Stimulated activated effector memory CD8-positive, alpha-beta T cell treated with anti-CD3 and anti-CD28 coated beads, Interleukin-12 subunit alpha, Interleukin-12 subunit beta, amount 100 ng/mL, for 72 hours (primary cell): ENCODE measurements around the gene ICOS.
A peak's percentile ranks its signal among the peaks of the same experiment; 100 is the strongest.
"Not testable (repeated sequence)": the region's sequence is repeated elsewhere in the genome, so short reads cannot be mapped to it uniquely, and the experiment has no call there.

Experiments used
- ATAC-seq: fragments of 150-1000 bp; cut with Tn5 transposase; 2 replicates; pipeline ENCODE4 v1.10.0; 2021
- DNase-seq, 2 donors: peaks; one replicate each; pipeline ENCODE4 v3.0.0; 2021 to 2022; ENCODE audit warnings: low spot score in 2 of 2
- H3K27ac Mint-ChIP-seq: one replicate; pipeline ENCODE4 v1.8.0; 2022; ENCODE audit warnings: mild to moderate bottlenecking, mixed read lengths
- H3K36me3 Mint-ChIP-seq: one replicate; pipeline ENCODE4 v1.8.0; 2022; ENCODE audit warnings: mild to moderate bottlenecking, mixed read lengths
- H3K4me1 Mint-ChIP-seq: one replicate; pipeline ENCODE4 v1.8.0; 2022; ENCODE audit warnings: mixed read lengths
- H3K4me3 Mint-ChIP-seq: one replicate; pipeline ENCODE4 v1.8.0; 2022; ENCODE audit warnings: mild to moderate bottlenecking, mixed read lengths
- H3K9me3 Mint-ChIP-seq: one replicate; pipeline ENCODE4 v1.8.0; 2022; ENCODE audit warnings: mixed read lengths

The ICOS gene

DNA sequence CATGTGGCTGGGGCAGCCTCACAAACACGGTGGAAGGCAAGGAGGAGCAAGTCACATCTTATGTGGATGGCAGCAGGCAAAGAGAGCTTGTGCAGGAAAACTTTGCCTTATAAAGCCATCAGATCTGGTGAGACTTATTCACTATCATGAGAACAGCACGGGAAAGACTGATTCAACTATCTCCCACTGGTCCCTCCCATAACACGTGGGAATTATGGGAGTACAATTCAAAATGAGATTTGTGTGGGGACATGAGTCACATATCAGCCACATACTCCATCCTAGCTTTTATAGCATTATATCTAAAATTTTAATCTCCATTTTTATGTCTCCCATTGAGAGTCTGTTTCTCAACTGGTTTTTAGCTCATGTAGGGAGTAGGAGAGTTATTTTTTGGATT is 45.7 kb downstream of the ICOS start:
- Mint-ChIP-seq H3K27ac (no peak overlapping the region), H3K9me3 (no peaks in the 10 kb centered on the region), H3K4me3 (no peak overlapping the region), H3K4me1 (peaks cover 10% of the 10 kb centered on the region), H3K36me3 (peaks cover 6% of the 10 kb centered on the region)
- DNase-seq = no peak
- ATAC-seq = peak; percentile 75

DNA sequence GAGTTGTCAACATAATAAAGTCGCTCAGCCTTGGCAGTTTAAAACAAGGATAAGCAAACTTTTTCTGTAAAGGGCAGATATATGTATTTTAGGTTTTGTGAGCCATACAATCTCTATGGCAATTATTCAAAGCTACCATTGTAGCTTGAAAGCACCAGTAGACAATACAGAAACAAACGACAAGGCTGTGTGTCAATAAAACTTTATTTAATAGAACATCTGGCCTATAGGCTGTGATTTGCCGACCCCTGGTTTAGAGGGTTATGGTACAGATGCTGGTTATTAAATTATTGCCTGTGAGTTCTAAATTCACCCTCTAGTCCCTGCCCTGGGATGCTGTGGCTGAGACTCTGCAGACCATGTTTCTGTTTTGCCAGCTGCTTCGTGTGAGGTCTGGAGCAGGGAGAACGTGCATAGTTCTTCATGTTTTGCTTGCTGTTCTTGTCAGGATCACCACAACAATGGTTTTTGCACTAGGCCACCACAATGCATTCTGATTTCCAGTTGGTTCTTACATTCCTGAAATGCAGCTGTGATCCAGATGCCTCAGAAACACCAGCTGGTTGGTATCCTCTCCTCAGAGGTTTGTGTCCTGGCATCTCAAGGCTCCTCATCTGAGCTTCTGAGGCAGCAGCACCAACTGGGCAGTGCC is 46.6 kb downstream of the ICOS start:
- Mint-ChIP-seq H3K36me3 (peaks cover 6% of the 10 kb centered on the region), H3K4me1 (peaks cover 16% of the 10 kb centered on the region), H3K9me3 (no peaks in the 10 kb centered on the region), H3K4me3 (no peak overlapping the region), H3K27ac (no peak overlapping the region)
- ATAC-seq (no peak), DNase-seq (no peak)

DNA sequence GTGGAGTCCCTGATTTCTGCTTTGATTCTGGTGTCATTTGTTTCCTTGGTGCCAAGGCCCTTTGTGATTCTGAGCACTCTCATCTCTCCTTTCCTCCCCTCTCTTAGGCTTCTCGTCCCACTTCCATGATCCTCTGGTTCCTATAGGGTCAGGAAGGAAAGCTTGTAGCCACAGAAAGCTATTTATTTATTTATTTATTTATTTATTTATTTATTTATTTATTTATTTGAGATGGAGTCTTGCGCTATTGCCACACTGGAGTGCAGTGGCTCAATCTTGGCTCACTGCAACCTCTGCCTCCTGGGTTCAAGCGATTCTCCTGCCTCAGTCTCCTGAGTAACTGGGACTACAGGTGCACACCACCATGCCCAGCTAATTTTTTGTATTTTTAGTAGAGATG is 49.4 kb downstream of the ICOS start:
- not testable (repeated sequence) for DNase-seq, H3K4me3 Mint-ChIP-seq, H3K36me3 Mint-ChIP-seq, H3K27ac Mint-ChIP-seq, ATAC-seq, H3K9me3 Mint-ChIP-seq
- peaks cover 20% of the 10 kb centered on the region for H3K4me1 Mint-ChIP-seq

DNA sequence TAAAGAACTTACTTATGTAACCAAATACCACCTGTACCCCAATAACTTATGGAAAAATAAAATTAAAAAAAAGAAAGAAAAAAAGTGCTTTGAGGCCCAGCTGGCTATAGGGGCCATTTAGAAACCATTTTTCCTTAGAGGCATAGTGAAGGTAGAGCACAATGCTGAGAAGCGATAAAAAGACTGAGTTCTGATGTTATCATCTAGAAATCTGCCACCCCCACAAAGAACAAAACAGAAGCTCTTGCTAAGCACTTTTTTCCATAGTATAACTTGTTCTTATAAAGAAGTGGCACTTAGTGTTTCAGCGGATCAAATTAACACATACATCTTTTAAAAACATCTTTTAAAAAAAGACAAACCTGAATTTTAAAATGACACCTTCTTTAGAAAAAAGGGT is 51.4 kb downstream of the ICOS start:
- Mint-ChIP-seq H3K4me3 (no peak overlapping the region), H3K27ac (no peak overlapping the region), H3K9me3 (no peaks in the 10 kb centered on the region), H3K36me3 (no peaks in the 10 kb centered on the region), H3K4me1 (peaks cover 10% of the 10 kb centered on the region)
- ATAC-seq (no peak), DNase-seq (no peak)

DNA sequence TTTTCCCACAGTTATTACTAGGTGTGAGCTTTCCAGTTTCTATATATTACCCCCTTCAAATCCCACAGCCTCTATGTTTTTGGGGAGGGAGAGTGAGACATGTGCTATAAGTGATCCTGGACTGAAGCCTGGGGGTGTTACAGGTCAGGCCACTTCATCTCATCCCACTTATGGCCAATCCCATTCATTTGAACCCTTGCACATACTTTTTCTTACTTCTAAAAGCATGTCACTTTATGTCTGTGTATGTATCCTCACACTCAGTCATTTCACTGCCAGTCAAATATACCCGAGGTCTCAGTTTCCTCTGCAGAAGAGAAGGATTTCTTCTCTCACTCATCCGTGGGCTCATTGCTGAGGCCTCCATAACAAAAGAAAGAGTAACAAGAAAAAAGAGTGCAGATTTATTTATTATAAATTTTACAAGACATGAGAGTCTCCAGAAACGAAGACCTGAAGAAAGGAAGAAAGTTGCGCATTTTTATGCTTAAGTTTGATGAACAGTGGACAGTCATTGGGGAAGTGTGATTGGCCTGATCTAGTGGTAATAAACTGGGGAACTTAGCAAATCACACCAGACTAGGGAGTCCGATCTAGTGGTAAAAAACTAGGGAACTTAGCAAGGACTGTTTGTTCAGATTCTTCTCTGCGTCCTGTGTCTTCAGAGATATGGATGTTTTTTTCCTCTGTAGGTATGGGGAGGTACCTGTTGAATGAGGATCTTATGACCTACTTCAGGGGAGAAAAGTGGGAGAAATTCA is 52.1 kb downstream of the ICOS start:
- Mint-ChIP-seq H3K9me3 (no peaks in the 10 kb centered on the region), H3K4me3 (no peak overlapping the region), H3K36me3 (no peaks in the 10 kb centered on the region), H3K4me1 (peaks cover 10% of the 10 kb centered on the region), H3K27ac (no peak overlapping the region)
- ATAC-seq (peak; percentile 43), DNase-seq (no peak)

DNA sequence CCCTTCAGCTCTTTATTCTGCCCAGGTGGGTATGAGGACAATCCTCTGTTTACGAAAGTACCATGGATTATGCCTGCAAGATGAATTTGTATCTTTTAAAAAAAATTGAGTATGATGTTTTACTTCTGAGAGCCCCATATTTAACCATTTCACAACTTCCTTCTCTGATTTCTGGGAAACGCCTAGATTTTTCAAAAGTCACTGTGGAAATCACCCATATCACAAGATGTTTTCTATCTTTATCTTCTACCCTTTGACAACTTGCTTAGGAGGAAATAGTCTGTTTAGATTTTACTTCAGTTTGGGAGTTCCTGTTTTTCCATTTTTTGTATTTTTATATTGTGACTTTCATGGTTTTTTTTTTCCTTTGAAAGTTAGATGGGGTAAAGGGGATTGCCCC is 53.0 kb downstream of the ICOS start:
- DNase-seq = no peak
- Mint-ChIP-seq H3K4me3 (no peak overlapping the region), H3K4me1 (peaks cover 10% of the 10 kb centered on the region), H3K36me3 (no peaks in the 10 kb centered on the region), H3K27ac (no peak overlapping the region), H3K9me3 (no peaks in the 10 kb centered on the region)
- no peak for ATAC-seq

DNA sequence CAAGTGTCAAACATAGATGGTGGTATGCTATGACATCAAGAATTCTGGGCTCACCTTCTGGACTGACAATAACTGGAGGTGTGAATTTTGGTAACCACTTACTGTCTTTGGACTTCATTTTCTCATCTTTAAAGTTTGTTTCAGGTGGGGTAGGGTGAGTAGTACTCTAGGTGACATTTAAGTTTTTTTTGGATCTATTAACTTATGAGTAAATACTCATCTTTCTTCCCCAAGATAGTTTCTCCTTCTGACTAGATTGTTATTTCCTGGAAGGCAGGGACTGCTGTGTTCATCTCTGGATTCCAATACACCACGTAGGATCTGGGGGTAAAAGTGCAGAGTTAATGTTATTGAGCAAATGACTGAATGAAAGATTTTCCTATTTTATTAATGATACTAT is 55.9 kb downstream of the ICOS start:
- Mint-ChIP-seq H3K9me3 (no peaks in the 10 kb centered on the region), H3K36me3 (peaks cover 3% of the 10 kb centered on the region), H3K27ac (no peak overlapping the region), H3K4me3 (no peak overlapping the region), H3K4me1 (peaks cover 21% of the 10 kb centered on the region)
- ATAC-seq = peak; percentile 75
- no peak for DNase-seq

DNA sequence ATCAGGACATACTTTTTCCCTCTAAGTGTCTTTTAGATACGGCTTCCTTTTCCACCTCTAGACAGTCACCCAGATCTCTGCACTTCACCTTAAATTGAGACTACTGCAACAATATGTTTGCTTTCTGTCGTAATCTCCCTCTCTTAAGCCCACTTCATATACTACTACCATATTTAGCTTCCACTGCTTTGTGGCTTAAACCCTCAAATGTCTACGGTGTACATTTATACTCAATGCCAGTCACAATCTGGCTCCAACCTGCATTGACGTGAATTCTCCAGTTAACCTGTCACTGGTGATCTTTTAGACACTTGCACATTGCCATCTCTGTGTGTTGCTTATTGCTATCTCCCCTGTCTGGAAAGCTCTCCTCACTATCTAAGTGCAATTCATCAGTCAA is 56.4 kb downstream of the ICOS start:
- H3K27ac Mint-ChIP-seq = no peak overlapping the region
- H3K9me3 Mint-ChIP-seq = no peaks in the 10 kb centered on the region
- DNase-seq (no peak), ATAC-seq (no peak)
- peaks cover 7% of the 10 kb centered on the region for H3K36me3 Mint-ChIP-seq
- no peak overlapping the region for H3K4me3 Mint-ChIP-seq
- H3K4me1 Mint-ChIP-seq = peaks cover 22% of the 10 kb centered on the region

DNA sequence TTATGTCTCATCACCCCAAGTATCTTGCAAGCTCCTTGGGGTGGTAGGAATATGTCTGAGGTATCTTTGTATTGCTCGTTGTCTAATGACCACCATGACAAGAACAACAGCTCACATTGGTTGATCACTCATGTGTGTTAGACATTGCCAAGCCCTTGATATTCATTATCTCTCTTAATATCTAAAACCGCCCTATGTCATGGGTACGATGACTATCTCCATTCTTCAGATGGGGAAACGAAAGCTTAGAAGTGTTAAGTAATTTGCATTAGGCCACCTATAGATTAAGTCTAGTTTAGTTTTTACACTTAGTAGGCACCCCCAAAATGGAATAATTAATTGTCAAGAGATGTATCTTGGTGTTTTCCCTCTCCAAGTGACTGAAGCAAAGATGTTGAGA is 57.0 kb downstream of the ICOS start:
- peaks cover 25% of the 10 kb centered on the region for H3K4me1 Mint-ChIP-seq
- DNase-seq = no peak

DNA sequence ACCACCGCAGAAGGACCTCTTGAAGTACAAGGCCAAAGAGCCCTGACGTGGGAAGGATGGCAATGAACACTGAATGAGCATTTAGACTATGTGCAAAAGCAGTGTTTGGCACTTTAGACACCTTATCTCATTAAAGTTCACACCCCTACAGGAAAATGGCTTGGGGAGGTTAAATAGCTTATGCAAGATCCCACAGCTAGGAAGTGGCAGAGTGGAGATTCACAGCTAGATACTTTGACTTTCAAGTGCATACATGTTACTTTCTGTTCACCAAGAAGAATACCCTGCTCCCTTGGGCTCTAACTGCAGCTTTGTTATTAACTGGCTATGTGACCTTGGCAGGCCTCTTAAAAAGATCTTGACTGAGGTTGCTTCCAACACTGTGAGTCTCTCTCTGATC is 58.2 kb downstream of the ICOS start:
- Mint-ChIP-seq H3K27ac (no peak overlapping the region), H3K4me3 (no peak overlapping the region), H3K4me1 (peaks cover 35% of the 10 kb centered on the region), H3K36me3 (peaks cover 7% of the 10 kb centered on the region), H3K9me3 (no peaks in the 10 kb centered on the region)
- ATAC-seq (no peak), DNase-seq (no peak)

More for the DNA sequence above, 57.0 kb downstream of the ICOS start:
- ATAC-seq = peak; percentile 37
- Mint-ChIP-seq H3K4me3 (no peak overlapping the region), H3K9me3 (no peaks in the 10 kb centered on the region), H3K36me3 (peaks cover 7% of the 10 kb centered on the region), H3K27ac (no peak overlapping the region)

DNA sequence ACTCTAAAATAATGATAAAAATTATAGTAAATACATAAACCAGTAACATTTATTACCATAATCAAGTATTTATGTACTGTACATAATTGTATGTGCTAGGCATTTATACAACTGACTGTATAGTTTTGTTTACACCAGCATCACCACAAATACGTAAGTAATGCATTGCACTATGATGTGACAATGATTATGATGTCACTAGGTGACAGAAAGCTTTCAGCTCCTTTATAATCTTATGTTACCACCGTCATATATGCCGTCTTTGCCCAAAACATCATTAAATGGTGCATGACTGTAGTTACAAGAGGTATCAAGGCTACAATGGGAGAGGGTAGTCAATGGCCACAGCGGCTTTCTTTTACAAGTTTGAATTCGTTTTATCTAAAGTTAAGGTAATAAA is 60.1 kb downstream of the ICOS start:
- no peak for DNase-seq
- Mint-ChIP-seq H3K4me1 (peaks cover 52% of the 10 kb centered on the region), H3K27ac (no peak overlapping the region), H3K9me3 (no peaks in the 10 kb centered on the region), H3K4me3 (no peak overlapping the region), H3K36me3 (peaks cover 7% of the 10 kb centered on the region)
- ATAC-seq = no peak

DNA sequence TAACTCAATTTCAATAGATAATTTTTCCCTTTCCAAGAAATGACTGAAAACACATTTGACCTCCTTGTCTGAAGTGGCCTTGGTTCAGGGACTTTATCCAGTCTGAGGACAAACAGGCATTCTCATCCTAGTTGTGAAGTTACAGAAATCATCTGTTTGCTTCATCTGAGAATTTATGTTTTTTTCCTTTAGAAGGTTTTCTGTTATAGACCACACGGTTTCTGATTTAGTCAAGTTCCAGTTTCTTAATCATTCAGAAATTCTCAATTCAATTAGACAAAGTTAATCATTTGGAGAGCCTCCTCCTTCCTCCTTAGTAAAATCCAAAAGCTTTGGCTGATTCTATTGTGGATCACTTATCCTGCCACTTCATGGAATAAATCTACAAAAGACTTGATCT is 60.9 kb downstream of the ICOS start:
- peak overlapping the region; percentile 33 for H3K4me3 Mint-ChIP-seq
- peak overlapping the region; percentile 46 for H3K27ac Mint-ChIP-seq
- ATAC-seq (peak; percentile 64), DNase-seq (no peak)
- peaks cover 7% of the 10 kb centered on the region for H3K36me3 Mint-ChIP-seq
- H3K4me1 Mint-ChIP-seq = peaks cover 52% of the 10 kb centered on the region
- H3K9me3 Mint-ChIP-seq = no peaks in the 10 kb centered on the region

DNA sequence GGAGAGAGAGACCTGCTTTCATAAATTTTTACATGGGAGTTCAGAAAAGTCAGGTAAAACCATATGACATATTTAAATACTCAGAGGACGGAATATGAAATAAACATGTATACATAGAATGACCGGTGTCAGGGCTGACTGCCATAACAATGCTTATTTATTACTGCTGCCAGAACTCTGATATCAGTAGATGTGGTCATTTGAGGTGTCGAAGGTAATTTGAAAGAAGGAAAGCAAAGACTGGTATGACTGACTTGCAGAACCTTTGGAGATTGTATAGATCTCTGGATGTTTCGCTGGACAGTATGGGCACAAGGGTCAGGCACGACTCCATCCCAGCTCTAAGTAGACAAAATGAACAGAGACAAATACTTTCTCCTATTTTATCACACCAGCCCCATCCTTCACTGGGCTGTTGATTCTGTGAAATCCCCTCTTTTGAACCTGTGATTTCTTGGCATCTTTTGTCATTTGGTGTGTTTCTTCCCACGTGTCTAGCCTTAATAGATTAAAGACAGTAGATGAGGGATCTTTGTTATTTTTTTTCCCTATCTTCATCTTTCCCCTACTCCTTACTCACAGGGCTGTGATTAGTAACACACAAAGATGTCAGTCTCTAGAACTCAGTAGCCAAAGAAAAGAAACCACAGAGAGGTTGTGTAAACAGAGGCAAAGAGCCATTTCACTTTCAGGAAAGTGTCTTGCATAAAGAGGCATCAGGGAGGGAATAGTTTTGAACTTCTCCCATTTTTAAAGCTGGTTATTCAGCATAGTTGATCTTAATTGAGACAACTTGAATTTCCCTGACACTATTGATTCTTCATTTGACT is 61.6 kb downstream of the ICOS start:
- peaks cover 54% of the 10 kb centered on the region for H3K4me1 Mint-ChIP-seq
- peak; percentile 78 for ATAC-seq
- H3K4me3 Mint-ChIP-seq = peak overlapping the region; percentile 33
- peaks cover 7% of the 10 kb centered on the region for H3K36me3 Mint-ChIP-seq
- peak overlapping the region; percentile 46 for H3K27ac Mint-ChIP-seq
- no peak for DNase-seq
- H3K9me3 Mint-ChIP-seq = no peaks in the 10 kb centered on the region

DNA sequence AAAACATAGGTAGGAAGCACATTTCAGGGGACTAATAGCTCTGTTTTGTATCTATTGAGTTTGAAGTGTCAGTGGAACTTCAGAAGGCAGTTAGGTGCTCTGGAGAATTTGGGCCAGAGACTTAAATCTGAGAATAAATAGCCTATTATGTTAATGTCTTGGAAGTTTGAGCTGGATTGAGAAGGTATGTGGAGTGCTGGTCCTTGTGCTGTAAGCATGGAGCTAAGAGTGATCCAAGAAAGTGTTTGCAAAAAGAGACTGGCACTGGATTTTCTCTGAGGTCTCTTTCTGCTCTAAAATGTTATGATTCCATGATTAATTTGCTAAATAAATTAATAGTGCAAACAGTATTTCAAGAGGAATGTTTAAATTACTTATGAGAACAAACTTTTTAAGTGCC is 63.3 kb downstream of the ICOS start:
- no peak for DNase-seq
- Mint-ChIP-seq H3K4me3 (no peak overlapping the region), H3K36me3 (peaks cover 7% of the 10 kb centered on the region), H3K9me3 (no peaks in the 10 kb centered on the region), H3K4me1 (peaks cover 66% of the 10 kb centered on the region), H3K27ac (no peak overlapping the region)
- no peak for ATAC-seq

DNA sequence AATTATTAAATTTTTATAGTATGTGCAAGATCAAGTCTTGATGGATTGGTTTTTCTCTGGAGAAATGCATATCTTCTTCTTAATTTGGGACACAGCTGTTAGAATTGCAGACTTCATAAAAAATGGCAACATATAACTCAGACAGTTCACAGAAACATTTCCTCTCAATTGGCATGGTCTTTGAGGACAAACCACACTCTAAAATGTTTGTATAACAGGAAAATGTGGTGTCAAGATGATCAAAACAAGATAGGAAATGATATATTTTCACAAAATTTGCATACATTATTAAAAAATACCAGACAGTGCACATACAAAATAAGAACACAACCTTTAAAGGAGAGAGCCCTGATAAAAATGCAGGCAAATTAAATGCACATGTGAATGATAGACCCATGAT is 63.9 kb downstream of the ICOS start:
- H3K4me3 Mint-ChIP-seq = no peak overlapping the region

More for the DNA sequence above, 63.9 kb downstream of the ICOS start:
- Mint-ChIP-seq H3K4me1 (peaks cover 67% of the 10 kb centered on the region), H3K27ac (no peak overlapping the region), H3K36me3 (peaks cover 7% of the 10 kb centered on the region), H3K9me3 (no peaks in the 10 kb centered on the region)
- no peak for ATAC-seq
- DNase-seq = no peak
